Measurements from ENCODE around the gene GID8. TPM values are rescaled to one million over a fixed set of nuclear protein-coding genes. Genes with fewer than 3 reads are reported as not detected.

The GID8 gene
- total RNA-seq, 4 donors from 2014 or later, result 30.4 to 57.0 (median 45.1) TPM

- TF ChIP-seq POLR2A (IDR thresholded peaks at IDR 0.05), result no peak
- no peak for TF ChIP-seq EP300 (IDR thresholded peaks at IDR 0.05)
- TF ChIP-seq, protein P1, sequence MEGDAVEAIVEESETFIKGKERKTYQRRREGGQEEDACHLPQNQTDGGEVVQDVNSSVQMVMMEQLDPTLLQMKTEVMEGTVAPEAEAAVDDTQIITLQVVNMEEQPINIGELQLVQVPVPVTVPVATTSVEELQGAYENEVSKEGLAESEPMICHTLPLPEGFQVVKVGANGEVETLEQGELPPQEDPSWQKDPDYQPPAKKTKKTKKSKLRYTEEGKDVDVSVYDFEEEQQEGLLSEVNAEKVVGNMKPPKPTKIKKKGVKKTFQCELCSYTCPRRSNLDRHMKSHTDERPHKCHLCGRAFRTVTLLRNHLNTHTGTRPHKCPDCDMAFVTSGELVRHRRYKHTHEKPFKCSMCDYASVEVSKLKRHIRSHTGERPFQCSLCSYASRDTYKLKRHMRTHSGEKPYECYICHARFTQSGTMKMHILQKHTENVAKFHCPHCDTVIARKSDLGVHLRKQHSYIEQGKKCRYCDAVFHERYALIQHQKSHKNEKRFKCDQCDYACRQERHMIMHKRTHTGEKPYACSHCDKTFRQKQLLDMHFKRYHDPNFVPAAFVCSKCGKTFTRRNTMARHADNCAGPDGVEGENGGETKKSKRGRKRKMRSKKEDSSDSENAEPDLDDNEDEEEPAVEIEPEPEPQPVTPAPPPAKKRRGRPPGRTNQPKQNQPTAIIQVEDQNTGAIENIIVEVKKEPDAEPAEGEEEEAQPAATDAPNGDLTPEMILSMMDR (IDR thresholded peaks at IDR 0.05), result no peak
- TF ChIP-seq POLR2AphosphoS5 (IDR thresholded peaks at IDR 0.05), result no peak
- WGBS, result 66% methylated on average over 10 of the region's 10 CpGs
Observed at GRCh38 chr20:62911701-62912280, 26.2 kb upstream of the GID8 start.

GRCh38 chr20:62913043-62913630 lies 24.8 kb upstream of the GID8 start:
- TF ChIP-seq POLR2A (IDR thresholded peaks at IDR 0.05) (no peak), EP300 (IDR thresholded peaks at IDR 0.05) (no peak), POLR2AphosphoS5 (IDR thresholded peaks at IDR 0.05) (no peak)
- TF ChIP-seq, protein P1 (IDR thresholded peaks at IDR 0.05), result no peak
- no peak overlapping the region for H3K4me3 ChIP-seq
- 85% methylated on average over 7 of the region's 7 CpGs for WGBS
- H3K36me3 ChIP-seq, result peaks cover 54% of the 10 kb centered on the region
- no peak overlapping the region for H3K27ac ChIP-seq
- peaks cover 50% of the 10 kb centered on the region for H3K4me1 ChIP-seq
- no peaks in the 10 kb centered on the region for H3K27me3 ChIP-seq
- H3K9me3 ChIP-seq, result no peaks in the 10 kb centered on the region
- DNase-seq (ENCODE audit: low spot score in 2 of 2), result no peak

More at GRCh38 chr20:62911701-62912280, 26.2 kb upstream of the GID8 start:
- Histone ChIP-seq H3K27ac (no peak overlapping the region), H3K4me1 (peaks cover 37% of the 10 kb centered on the region), H3K4me3 (no peak overlapping the region), H3K36me3 (peaks cover 67% of the 10 kb centered on the region), H3K27me3 (no peaks in the 10 kb centered on the region), H3K9me3 (no peaks in the 10 kb centered on the region)
- DNase-seq (ENCODE audit: low spot score in 2 of 2), result no peak

DNA sequence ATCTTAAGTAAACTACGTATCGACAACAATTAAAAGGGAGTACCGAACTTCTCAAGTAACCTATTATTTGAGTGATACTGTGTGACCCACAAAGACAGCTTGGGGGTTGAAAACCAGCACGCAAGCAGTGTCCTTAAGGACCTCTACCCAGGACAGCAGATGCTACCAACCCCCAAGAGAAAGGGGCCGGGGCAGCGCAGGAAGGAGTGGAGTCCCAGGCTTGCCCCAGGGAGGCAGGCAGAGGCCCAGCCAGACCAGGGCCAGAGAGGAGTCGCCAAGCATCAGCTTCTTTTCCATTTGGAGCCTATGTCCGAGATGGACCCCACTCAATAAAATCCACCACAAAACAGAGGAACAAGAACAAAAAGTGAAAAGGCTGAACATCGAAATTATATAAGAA lies 23.5 kb upstream of the GID8 start:
- DNase-seq (ENCODE audit: low spot score in 2 of 2), result no peak

GRCh38 chr20:62914970-62915457 lies 22.9 kb upstream of the GID8 start:
- Histone ChIP-seq H3K27me3 (no peaks in the 10 kb centered on the region), H3K4me3 (no peak overlapping the region), H3K36me3 (peaks cover 35% of the 10 kb centered on the region), H3K27ac (no peak overlapping the region), H3K4me1 (peaks cover 69% of the 10 kb centered on the region), H3K9me3 (no peaks in the 10 kb centered on the region)
- peak in 1 of 2 donors; percentile 48 for DNase-seq (ENCODE audit: low spot score in 2 of 2)
- 47% methylated on average over 8 of the region's 8 CpGs for whole genome bisulfite sequencing
- TF ChIP-seq, protein P1 (IDR thresholded peaks at IDR 0.05), result no peak
- TF ChIP-seq EP300 (IDR thresholded peaks at IDR 0.05) (no peak), POLR2A (IDR thresholded peaks at IDR 0.05) (no peak), POLR2AphosphoS5 (IDR thresholded peaks at IDR 0.05) (no peak)

More for the DNA sequence above, 23.5 kb upstream of the GID8 start:
- H3K4me1 ChIP-seq, result peaks cover 63% of the 10 kb centered on the region
- H3K9me3 ChIP-seq, result no peaks in the 10 kb centered on the region
- peaks cover 41% of the 10 kb centered on the region for H3K36me3 ChIP-seq
- 83% methylated on average over 9 of the region's 9 CpGs for WGBS
- no peaks in the 10 kb centered on the region for H3K27me3 ChIP-seq
- TF ChIP-seq EP300 (IDR thresholded peaks at IDR 0.05) (no peak), POLR2AphosphoS5 (IDR thresholded peaks at IDR 0.05) (no peak), POLR2A (IDR thresholded peaks at IDR 0.05) (no peak)
- TF ChIP-seq, protein P1 (IDR thresholded peaks at IDR 0.05), result no peak
- no peak overlapping the region for H3K4me3 ChIP-seq
- H3K27ac ChIP-seq, result no peak overlapping the region

DNA sequence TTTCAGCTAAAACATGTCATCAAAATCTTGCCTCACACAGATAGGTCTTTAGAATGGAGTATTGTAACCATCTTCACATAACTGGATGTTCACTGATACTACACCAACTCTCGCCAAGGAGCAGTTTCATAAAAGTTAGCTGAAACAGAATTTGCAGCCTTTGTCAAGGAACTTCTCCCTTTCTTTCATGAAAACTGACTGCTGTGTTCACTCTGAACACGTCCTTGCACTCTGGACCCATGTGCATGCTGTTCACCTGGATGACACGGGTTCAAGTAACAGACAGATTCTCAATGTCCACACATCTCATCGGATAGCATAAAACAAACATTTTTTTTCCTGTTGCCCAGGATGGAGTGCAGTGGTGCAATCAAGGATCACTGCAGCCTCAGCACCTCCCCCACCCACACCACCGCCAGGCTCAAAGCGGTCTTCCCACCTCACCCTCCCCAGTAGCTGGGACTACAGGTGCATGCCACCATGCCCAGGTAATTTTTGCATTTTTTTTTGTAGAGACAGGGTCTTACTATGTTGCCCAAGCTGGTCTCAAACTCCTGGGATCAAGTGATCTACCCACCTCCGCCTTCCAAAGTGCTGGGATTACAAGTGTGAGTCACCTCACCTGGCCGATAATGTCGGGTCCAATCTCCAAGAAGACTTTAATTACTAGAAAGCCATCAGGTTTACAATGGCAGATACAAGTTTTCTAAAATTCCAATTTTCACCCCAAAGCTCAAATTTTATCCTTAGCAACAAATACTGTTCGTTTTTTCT lies 21.1 kb upstream of the GID8 start:
- Histone ChIP-seq H3K4me3 (no peak overlapping the region), H3K36me3 (peaks cover 16% of the 10 kb centered on the region), H3K27me3 (no peaks in the 10 kb centered on the region), H3K27ac (no peak overlapping the region), H3K9me3 (no peaks in the 10 kb centered on the region), H3K4me1 (peaks cover 85% of the 10 kb centered on the region)
- no peak for TF ChIP-seq POLR2A (IDR thresholded peaks at IDR 0.05)
- WGBS, result 76% methylated on average over 10 of the region's 10 CpGs
- peak in 1 of 2 donors; percentile 29 for DNase-seq (ENCODE audit: low spot score in 2 of 2)
